GM12873 (cell line): ENCODE measurements around the gene ATG9A.
A peak's percentile ranks its signal among the peaks of the same experiment; 100 is the strongest.

Experiments used
- TF ChIP-seq, protein P1 (sequence below): IDR thresholded peaks from 2 replicates; pipeline ENCODE4 v1.5.1; 2012; ENCODE audit warnings: low read depth, mild to moderate bottlenecking, moderate library complexity, low read length, control low read depth; ENCODE audit not compliant: insufficient read depth; ENCODE audit errors: missing control alignments

ATG9A gene, protein sequence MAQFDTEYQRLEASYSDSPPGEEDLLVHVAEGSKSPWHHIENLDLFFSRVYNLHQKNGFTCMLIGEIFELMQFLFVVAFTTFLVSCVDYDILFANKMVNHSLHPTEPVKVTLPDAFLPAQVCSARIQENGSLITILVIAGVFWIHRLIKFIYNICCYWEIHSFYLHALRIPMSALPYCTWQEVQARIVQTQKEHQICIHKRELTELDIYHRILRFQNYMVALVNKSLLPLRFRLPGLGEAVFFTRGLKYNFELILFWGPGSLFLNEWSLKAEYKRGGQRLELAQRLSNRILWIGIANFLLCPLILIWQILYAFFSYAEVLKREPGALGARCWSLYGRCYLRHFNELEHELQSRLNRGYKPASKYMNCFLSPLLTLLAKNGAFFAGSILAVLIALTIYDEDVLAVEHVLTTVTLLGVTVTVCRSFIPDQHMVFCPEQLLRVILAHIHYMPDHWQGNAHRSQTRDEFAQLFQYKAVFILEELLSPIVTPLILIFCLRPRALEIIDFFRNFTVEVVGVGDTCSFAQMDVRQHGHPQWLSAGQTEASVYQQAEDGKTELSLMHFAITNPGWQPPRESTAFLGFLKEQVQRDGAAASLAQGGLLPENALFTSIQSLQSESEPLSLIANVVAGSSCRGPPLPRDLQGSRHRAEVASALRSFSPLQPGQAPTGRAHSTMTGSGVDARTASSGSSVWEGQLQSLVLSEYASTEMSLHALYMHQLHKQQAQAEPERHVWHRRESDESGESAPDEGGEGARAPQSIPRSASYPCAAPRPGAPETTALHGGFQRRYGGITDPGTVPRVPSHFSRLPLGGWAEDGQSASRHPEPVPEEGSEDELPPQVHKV

DNA sequence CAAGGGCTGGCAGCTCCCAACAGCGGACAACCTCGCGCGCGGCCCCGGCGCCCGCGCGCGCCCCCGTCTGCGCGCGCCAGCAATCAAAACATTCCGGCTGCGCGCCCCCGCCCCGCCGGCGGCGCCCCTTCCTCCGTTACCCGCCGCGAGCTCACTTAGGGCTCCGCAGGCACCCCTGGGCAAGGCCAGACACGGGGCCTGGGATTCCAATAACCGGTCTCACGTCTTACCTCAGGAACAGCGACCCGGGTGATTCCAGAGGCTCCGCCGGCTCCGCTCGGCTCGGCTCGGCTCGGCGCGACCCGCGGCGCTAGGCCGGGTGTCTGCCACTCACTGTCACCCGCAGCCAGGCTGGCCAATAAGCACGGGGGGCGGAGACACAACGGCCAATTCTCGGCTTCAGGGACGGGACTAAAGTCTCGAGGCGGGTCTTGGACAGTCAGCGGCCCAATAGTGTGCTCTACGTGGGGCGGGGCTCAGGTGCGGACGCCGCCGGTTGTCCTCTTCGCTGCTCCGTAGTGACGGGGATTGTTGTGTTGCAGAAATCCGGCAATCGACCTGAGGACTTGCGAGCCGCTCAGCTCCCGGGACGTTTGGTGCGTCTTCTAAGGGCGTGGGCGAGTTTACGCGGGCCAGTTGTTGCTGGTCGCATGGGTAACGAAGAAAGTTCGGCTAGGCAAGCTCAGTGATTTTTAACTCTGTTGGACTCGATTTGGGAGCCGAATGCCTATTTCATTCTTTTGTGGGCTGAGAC, at the start of gene ATG9A, which contains the start of gene ANKZF1:
Gene ATG9A, minus strand, starts transcription at position 332 of the 754 bp plus-strand sequence. CDS start 1,612 bp downstream, outside the sequence.
Gene ANKZF1, plus strand, starts transcription at position 502 of the 754 bp plus-strand sequence. CDS start 452 bp downstream, outside the sequence.
- TF ChIP-seq, protein P1, sequence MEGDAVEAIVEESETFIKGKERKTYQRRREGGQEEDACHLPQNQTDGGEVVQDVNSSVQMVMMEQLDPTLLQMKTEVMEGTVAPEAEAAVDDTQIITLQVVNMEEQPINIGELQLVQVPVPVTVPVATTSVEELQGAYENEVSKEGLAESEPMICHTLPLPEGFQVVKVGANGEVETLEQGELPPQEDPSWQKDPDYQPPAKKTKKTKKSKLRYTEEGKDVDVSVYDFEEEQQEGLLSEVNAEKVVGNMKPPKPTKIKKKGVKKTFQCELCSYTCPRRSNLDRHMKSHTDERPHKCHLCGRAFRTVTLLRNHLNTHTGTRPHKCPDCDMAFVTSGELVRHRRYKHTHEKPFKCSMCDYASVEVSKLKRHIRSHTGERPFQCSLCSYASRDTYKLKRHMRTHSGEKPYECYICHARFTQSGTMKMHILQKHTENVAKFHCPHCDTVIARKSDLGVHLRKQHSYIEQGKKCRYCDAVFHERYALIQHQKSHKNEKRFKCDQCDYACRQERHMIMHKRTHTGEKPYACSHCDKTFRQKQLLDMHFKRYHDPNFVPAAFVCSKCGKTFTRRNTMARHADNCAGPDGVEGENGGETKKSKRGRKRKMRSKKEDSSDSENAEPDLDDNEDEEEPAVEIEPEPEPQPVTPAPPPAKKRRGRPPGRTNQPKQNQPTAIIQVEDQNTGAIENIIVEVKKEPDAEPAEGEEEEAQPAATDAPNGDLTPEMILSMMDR = no peak

DNA sequence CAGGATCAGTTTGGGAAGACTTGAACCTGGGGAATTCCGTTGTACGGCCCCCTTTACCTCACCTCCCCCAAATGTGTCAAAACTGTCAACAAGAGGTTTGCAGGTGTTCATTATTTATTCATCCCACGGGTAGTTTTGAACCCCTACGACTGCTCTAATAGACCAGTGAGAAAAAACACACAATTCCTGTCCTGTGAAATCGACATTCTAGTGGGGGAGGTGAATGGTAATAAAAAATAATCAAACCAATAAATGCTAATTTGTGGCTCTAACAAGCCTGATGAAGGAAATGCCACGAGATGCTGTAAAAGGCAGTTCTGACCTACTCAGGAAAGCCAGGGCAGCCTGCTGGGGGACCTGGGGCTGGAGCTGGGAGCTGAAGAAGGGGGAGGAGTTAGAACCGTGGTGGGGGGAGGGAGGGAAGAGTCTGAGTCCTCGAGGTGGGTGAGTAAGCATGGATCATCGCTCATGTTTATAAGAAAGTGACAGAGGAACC, 49.3 kb upstream of the ATG9A start:
- TF ChIP-seq, protein P1 = no peak

DNA sequence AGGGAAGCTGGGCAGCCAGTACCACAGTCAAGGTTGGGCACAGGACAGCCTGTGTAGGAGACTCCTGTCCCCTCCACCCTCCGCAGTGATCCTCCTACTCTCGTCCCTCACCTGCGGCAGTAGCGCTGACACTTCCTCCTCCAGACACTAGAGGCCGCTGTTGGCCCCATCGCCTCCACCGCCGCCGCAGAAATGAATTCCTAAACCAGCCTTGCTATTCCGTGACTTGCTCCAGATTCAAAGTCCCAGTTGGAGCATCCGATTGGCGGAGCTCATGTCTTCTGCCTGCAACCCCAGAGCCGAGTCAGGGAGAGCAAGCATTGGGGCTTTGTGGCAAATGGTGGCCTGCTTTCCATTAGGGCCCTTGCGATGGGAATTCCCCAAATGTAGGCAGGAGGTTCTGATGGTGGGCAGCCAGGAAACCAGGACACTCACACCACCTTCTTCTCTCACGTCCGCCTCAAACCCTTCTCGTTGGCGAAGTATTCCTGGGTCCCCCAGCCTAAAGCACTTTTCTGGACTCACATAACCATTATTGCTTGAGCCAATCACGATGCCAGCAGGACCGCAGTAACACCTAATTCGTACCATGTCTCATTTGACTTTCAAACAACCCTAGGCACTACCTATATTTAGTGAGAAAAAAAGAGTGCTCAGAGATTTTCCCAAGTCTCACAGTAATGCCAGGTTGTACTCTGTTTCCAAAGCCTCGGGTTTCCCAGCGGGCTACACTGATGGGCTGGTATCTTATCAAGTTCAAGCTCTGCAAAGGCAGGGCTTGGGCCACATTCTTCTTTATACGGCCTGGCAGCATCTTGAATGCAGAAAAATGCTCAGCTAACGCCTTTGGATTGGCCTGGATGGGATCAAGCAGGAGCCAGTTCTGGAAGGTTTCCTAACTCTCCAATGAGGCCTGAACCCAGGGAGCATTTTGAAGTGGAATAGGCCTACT, 48.5 kb upstream of the ATG9A start:
- TF ChIP-seq, protein P1 = peak; percentile 99

DNA sequence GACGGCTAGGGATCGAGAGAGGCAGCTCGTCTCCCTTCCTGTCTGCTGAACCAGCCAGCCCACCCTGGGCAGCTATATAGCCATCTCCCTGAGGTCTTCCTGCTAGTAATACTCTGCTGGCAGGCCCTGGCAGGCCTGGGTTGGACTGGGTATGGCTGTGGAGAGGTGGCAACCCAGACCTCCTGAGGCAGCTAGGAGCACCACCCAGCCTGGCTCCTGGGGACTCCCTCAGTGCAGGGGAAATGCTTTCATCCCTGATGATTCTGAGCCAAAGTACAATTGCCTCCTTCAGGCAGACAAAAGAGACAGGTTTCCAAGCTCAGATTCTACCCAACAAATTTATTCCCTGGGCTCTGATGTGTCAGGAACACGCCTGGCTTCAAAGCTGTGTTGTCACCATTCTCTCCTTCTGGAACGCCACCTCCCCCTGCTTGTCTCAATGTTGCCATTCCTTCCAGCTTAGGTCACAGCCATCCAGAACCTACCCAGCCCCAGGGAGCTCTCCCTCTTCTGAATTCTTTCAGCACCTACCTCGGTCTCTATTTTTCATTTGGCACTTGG, 45.0 kb upstream of the ATG9A start:
- TF ChIP-seq, protein P1 = no peak

DNA sequence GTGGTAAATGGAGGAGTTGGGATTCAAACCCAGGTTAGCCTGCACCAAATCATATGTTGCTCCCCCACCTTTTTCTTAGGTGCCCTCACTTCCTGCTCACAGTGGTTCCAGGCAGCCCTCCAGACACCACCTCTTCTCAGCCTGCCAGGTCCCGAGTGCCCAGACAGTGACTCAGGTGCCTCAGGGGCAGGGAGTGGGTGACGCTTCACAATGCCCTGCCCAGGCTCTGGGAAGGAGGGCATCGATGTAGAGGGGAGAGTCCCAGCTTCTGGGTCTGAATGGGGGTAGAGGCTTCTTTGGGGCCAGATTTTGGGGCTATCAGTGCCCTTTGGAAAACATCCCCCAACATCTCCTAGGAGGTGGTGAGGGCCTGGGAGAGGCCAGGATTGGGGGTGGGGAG, 44.5 kb upstream of the ATG9A start:
- TF ChIP-seq, protein P1 = no peak

DNA sequence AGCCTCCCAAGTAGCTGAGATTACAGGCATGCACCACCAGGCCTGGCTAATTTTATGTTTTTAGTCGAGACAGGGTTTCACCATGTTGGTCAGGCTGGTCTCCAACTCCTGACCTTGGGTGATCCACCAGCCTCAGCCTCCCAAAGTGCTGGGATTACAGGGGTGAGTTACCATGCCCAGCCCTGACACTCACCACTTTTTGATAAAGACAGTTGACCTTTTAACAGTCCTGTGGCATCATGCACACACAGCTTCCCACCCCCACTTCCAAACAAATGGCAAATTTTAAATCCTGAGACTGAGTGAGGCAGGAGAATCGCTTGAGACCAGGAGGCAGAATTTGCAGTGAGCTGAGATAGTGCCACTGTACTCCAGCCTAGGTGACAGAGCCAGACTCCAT, 43.6 kb upstream of the ATG9A start:
- TF ChIP-seq, protein P1 = no peak
